NCI-H2107 (cell line): ENCODE measurements around the gene WDFY2.
"Not testable (repeated sequence)": the region's sequence is repeated elsewhere in the genome, so short reads cannot be mapped to it uniquely, and the experiment has no call there.

ENCODE experiments used
- DNase-seq: peaks from one replicate; lab custom pipeline; 2025; lab: John Stamatoyannopoulos, UW

Gene WDFY2

GRCh38 chr13:51632591-51633362 lies 48.5 kb downstream of the WDFY2 start:
- no peak for DNase-seq

GRCh38 chr13:51635137-51635878 lies 51.0 kb downstream of the WDFY2 start:
- DNase-seq: no peak

GRCh38 chr13:51636349-51636890 lies 52.2 kb downstream of the WDFY2 start:
- no peak for DNase-seq

- DNase-seq: no peak
Observed at GRCh38 chr13:51637852-51638215, 53.6 kb downstream of the WDFY2 start.

GRCh38 chr13:51638216-51638871 lies 54.1 kb downstream of the WDFY2 start:
- DNase-seq: no peak

- no peak for DNase-seq
Observed at GRCh38 chr13:51639171-51639570, 54.9 kb downstream of the WDFY2 start.

- not testable (repeated sequence) for DNase-seq
Observed at GRCh38 chr13:51640696-51641095, 56.4 kb downstream of the WDFY2 start.

- no peak for DNase-seq
Observed at GRCh38 chr13:51643105-51643881, 59.0 kb downstream of the WDFY2 start.

GRCh38 chr13:51643882-51644281 lies 59.6 kb downstream of the WDFY2 start:
- no peak for DNase-seq

- no peak for DNase-seq
Observed at GRCh38 chr13:51644654-51645053, 60.4 kb downstream of the WDFY2 start.

- DNase-seq: no peak
Observed at GRCh38 chr13:51645154-51645650, 60.9 kb downstream of the WDFY2 start.

GRCh38 chr13:51645761-51646670 lies 61.8 kb downstream of the WDFY2 start:
- no peak for DNase-seq

- no peak for DNase-seq
Observed at GRCh38 chr13:51647067-51647466, 62.8 kb downstream of the WDFY2 start.

GRCh38 chr13:51652193-51652592 lies 67.9 kb downstream of the WDFY2 start:
- not testable (repeated sequence) for DNase-seq

GRCh38 chr13:51659276-51660127 lies 75.2 kb downstream of the WDFY2 start:
- DNase-seq: no peak

- no peak for DNase-seq
Observed at GRCh38 chr13:51660813-51661212, 76.6 kb downstream of the WDFY2 start.

- no peak for DNase-seq
Observed at GRCh38 chr13:51663973-51664957, 80.0 kb downstream of the WDFY2 start.

- no peak for DNase-seq
Observed at GRCh38 chr13:51665456-51665855, 81.2 kb downstream of the WDFY2 start.
